HG03439 (cell line): Measurements from ENCODE around the gene LPIN1.
"Not testable (repeated sequence)": the region's sequence is repeated elsewhere in the genome, so short reads cannot be mapped to it uniquely, and the experiment has no call there.

ENCODE experiments used
- ATAC-seq: cut with Tn5 transposase; IDR thresholded peaks from one replicate; pipeline ENCODE4 v1.9.1; 2021; ENCODE audit warnings: mild to moderate bottlenecking, moderate library complexity; ENCODE audit not compliant: unreplicated experiment

Gene LPIN1

GRCh38 chr2:11743846-11744553 lies 2.4 kb upstream of the LPIN1 start:
- peak; percentile 60 for ATAC-seq

- ATAC-seq = no peak
Observed at GRCh38 chr2:11744631-11745394, 1.6 kb upstream of the LPIN1 start.

- ATAC-seq = no peak
Observed at GRCh38 chr2:11745613-11746375, 638 bp upstream of the LPIN1 start.

GRCh38 chr2:11746807-11747459 lies 501 bp downstream of the LPIN1 start:
- no peak for ATAC-seq

GRCh38 chr2:11748018-11748860 lies 1.8 kb downstream of the LPIN1 start:
- ATAC-seq = no peak

GRCh38 chr2:11748861-11749645 lies 2.6 kb downstream of the LPIN1 start:
- no peak for ATAC-seq

- peak; percentile 15 for ATAC-seq
Observed at GRCh38 chr2:11749646-11750349, 3.4 kb downstream of the LPIN1 start.

GRCh38 chr2:11750422-11750821 lies 4.0 kb downstream of the LPIN1 start:
- ATAC-seq = peak; percentile 42

- no peak for ATAC-seq
Observed at GRCh38 chr2:11750917-11751316, 4.5 kb downstream of the LPIN1 start.

GRCh38 chr2:11752906-11753305 lies 6.5 kb downstream of the LPIN1 start:
- ATAC-seq = no peak

- peak; percentile 63 for ATAC-seq
Observed at GRCh38 chr2:11753452-11753885, 7.0 kb downstream of the LPIN1 start.

- ATAC-seq = peak; percentile 27
Observed at GRCh38 chr2:11753886-11754699, 7.7 kb downstream of the LPIN1 start.

GRCh38 chr2:11754700-11755015 lies 8.2 kb downstream of the LPIN1 start:
- ATAC-seq = no peak

- no peak for ATAC-seq
Observed at GRCh38 chr2:11757101-11757500, 10.7 kb downstream of the LPIN1 start.

GRCh38 chr2:11758187-11758586 lies 11.8 kb downstream of the LPIN1 start:
- ATAC-seq = no peak

- ATAC-seq = no peak
Observed at GRCh38 chr2:11758647-11759046, 12.2 kb downstream of the LPIN1 start.

GRCh38 chr2:11759182-11759975 lies 12.9 kb downstream of the LPIN1 start:
- ATAC-seq = not testable (repeated sequence)
